SU-DHL-6 (cell line): ENCODE data around the gene BMP7.
"Not testable (repeated sequence)": the region's sequence is repeated elsewhere in the genome, so short reads cannot be mapped to it uniquely, and the experiment has no call there.

Experiments used
- H2AFZ ChIP-seq: fragments of 200-600 bp; sonication (generic); 2 replicates; pipeline ENCODE4 v1.6.1; 2014; ENCODE audit warnings: low read depth, mild to moderate bottlenecking, moderate library complexity, mixed read lengths, antibody characterized with exemption, low read length; ENCODE audit not compliant: severe bottlenecking
- H3F3A ChIP-seq: fragments of 200-600 bp; shearing (Covaris generic); 2 replicates; pipeline ENCODE4 v1.6.0; 2016; ENCODE audit warnings: antibody characterized with exemption, mild to moderate bottlenecking; ENCODE audit not compliant: insufficient read depth
- H3K27ac ChIP-seq: fragments of 200-600 bp; sonication (generic); 2 replicates; pipeline ENCODE4 v1.5.1; 2016; ENCODE audit warnings: low read depth, mild to moderate bottlenecking, low read length, moderate library complexity, mixed read lengths
- H3K27me3 ChIP-seq: fragments of 200-600 bp; sonication (generic), shearing (Covaris generic); 2 replicates; pipeline ENCODE4 v1.6.0; 2014; ENCODE audit warnings: mild to moderate bottlenecking, low read length
- H3K36me3 ChIP-seq: fragments of 200-600 bp; sonication (generic); 2 replicates; pipeline ENCODE4 v1.6.1; 2014; ENCODE audit warnings: mild to moderate bottlenecking, low read length, mixed read lengths
- H3K4me2 ChIP-seq: fragments of 300-600, 200-600 bp; shearing (Covaris generic), sonication (generic); 2 replicates; pipeline ENCODE4 v1.6.0; 2014; ENCODE audit warnings: low read length, low read depth, mild to moderate bottlenecking; ENCODE audit not compliant: poor library complexity, severe bottlenecking
- H3K4me3 ChIP-seq: fragments of 200-600 bp; sonication (generic); 2 replicates; pipeline ENCODE4 v1.5.1; 2014; ENCODE audit warnings: antibody characterized with exemption, low read length, mild to moderate bottlenecking, mixed read lengths; ENCODE audit not compliant: insufficient read depth, poor library complexity, severe bottlenecking
- H3K79me2 ChIP-seq: fragments of 200-600 bp; sonication (generic); 2 replicates; pipeline ENCODE4 v1.6.1; 2014; ENCODE audit warnings: mild to moderate bottlenecking, low read length, moderate library complexity; ENCODE audit not compliant: insufficient read depth
- H3K9ac ChIP-seq: fragments of 200-600 bp; sonication (generic); 2 replicates; pipeline ENCODE4 v1.7.0; 2014; ENCODE audit warnings: mild to moderate bottlenecking, low read length
- H3K9me2 ChIP-seq: fragments of 200-600 bp; sonication (generic); replicated peaks from 2 replicates; pipeline ENCODE4 v1.6.1; 2014; ENCODE audit warnings: low read length; ENCODE audit not compliant: insufficient read depth
- H3K9me3 ChIP-seq: fragments of 200-600 bp; sonication (generic); 2 replicates; pipeline ENCODE4 v1.6.1; 2014; ENCODE audit warnings: low read length, mixed read lengths; ENCODE audit not compliant: insufficient read depth
- H4K20me1 ChIP-seq: fragments of 200-600 bp; sonication (generic); 2 replicates; pipeline ENCODE4 v1.6.1; 2014; ENCODE audit warnings: low read depth, mild to moderate bottlenecking, antibody characterized with exemption, low read length, moderate library complexity, mixed read lengths
- CTCF ChIP-seq: fragments of 200-600 bp; sonication (generic); IDR thresholded peaks from one replicate; pipeline ENCODE4 v1.5.1; 2017; ENCODE audit warnings: antibody characterized with exemption, mild to moderate bottlenecking, low read length, moderate library complexity; ENCODE audit not compliant: insufficient read depth, poor library complexity, severe bottlenecking
- EZH2phosphoT487 ChIP-seq: fragments of 200-600 bp; sonication (generic), shearing (Covaris generic); conservative IDR thresholded peaks from 2 replicates; pipeline ENCODE4 v1.6.1; 2018; ENCODE audit warnings: mild to moderate bottlenecking, antibody characterized with exemption, low read length, moderate library complexity, mixed read lengths

Gene BMP7

DNA sequence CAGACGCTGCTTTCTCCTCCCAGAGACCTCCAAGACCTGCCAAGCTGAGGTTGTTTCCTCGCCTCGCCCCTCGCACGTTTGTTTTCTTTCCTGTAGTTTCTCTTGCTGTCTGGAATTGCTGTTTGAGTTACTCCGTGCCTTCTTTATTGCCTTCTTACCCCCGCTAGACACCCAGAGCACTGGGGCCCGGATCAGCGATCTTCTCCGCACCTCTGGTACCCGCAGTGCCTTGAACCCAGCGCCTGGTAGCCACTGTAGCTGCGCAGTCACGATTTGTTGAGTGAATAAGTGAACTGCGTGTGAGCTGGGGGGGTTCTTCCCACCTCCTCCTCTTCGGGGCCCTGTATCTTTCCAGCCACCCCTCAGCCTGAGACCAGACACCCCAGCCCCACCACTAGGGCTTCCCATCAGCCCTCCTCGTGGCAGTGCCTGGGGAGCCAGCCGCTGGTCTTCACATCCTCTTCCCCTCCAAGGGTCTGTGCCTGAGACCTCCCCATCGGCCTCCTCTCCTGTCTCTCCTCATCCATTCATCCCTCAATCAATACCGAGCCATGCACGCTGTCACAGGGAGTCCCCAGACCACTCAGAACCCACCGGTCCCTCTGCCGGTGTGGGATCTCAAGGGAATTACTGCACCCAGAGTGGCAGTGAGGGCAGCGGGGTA, 849 bp upstream of the BMP7 start:
- Histone ChIP-seq H2AFZ (no peak overlapping the region), H4K20me1 (no peaks in the 10 kb centered on the region), H3K9me3 (no peaks in the 10 kb centered on the region), H3F3A (peaks cover 10% of the 10 kb centered on the region; the same call in 1 of the 2 replicates), H3K4me3 (peak overlapping the region; percentile 96), H3K4me2 (peak overlapping the region; percentile 97), H3K79me2 (peaks cover 40% of the 10 kb centered on the region), H3K9ac (peak overlapping the region; percentile 96), H3K27me3 (no peaks in the 10 kb centered on the region), H3K27ac (no peak overlapping the region), H3K36me3 (0 out of 2 replicates have a peak, but pooled peaks cover 3% of the 10 kb centered on the region), H3K9me2 (no peaks in the 10 kb centered on the region)
- no peak for TF ChIP-seq EZH2phosphoT487
- no peak for TF ChIP-seq CTCF

DNA sequence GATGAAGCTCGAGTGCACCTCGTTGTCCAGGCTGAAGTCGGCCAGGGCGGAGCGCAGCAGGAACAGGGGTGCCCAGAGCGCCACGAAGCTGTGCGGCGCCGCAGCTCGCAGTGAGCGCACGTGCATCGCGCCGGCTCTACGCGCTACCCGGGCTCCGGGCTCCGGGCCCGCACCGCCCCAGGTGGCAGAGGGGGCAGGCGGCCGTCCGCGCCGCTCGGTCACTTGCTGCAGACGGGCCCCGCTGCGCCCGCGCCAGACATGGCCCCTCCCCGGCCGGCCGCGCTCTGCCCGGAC, 497 bp downstream of the BMP7 start:
- Histone ChIP-seq H3K4me2 (peak overlapping the region; percentile 97), H3K9me2 (no peaks in the 10 kb centered on the region), H3K27me3 (no peaks in the 10 kb centered on the region), H4K20me1 (no peaks in the 10 kb centered on the region), H3K36me3 (0 out of 2 replicates have a peak, but pooled peaks cover 3% of the 10 kb centered on the region), H3F3A (peaks cover 21% of the 10 kb centered on the region), H3K9ac (peak overlapping the region; percentile 96), H3K4me3 (peak overlapping the region; percentile 96), H3K79me2 (peaks cover 53% of the 10 kb centered on the region), H3K27ac (peak overlapping the region; percentile 86), H2AFZ (no peak overlapping the region), H3K9me3 (no peaks in the 10 kb centered on the region)
- TF ChIP-seq EZH2phosphoT487 (no peak), CTCF (no peak)

GRCh38 chr20:57265336-57265996, 975 bp downstream of the BMP7 start:
- Histone ChIP-seq H3K79me2 (peaks cover 58% of the 10 kb centered on the region), H3K27me3 (no peaks in the 10 kb centered on the region), H3K9me2 (no peaks in the 10 kb centered on the region), H3K4me3 (peak overlapping the region; percentile 96), H2AFZ (no peak overlapping the region), H4K20me1 (peaks cover 3% of the 10 kb centered on the region; the same call in 1 of the 2 replicates), H3K36me3 (0 out of 2 replicates have a peak, but pooled peaks cover 3% of the 10 kb centered on the region), H3K9me3 (no peaks in the 10 kb centered on the region), H3K9ac (peak overlapping the region; percentile 96), H3F3A (peaks cover 21% of the 10 kb centered on the region), H3K4me2 (peak overlapping the region; percentile 97), H3K27ac (peak overlapping the region; percentile 86)
- TF ChIP-seq EZH2phosphoT487, result no peak
- no peak for TF ChIP-seq CTCF

- not testable (repeated sequence) for H3K36me3 ChIP-seq, H3K27me3 ChIP-seq, H3K9me2 ChIP-seq, H3K9me3 ChIP-seq, H4K20me1 ChIP-seq, H2AFZ ChIP-seq
- H3K4me2 ChIP-seq, result peak overlapping the region; percentile 97
- peaks cover 24% of the 10 kb centered on the region for H3F3A ChIP-seq
- peak overlapping the region; percentile 86 for H3K27ac ChIP-seq
- H3K4me3 ChIP-seq, result peak overlapping the region; percentile 96
- peaks cover 64% of the 10 kb centered on the region for H3K79me2 ChIP-seq
- peak overlapping the region; percentile 96 for H3K9ac ChIP-seq
These were observed 1.5 kb downstream of the BMP7 start for GRCh38 chr20:57264908-57265335.
